Endodermal cell (in vitro differentiated cells): ENCODE measurements around the gene HNRNPL. TPM values are rescaled to one million over a fixed set of nuclear protein-coding genes. Genes with fewer than 3 reads are reported as not detected.

Experiments
- DNase-seq: peaks from one replicate; pipeline ENCODE4 v3.0.0-alpha.2; 2017
- H3K27ac ChIP-seq: 2 replicates; pipeline ENCODE4 v1.5.1; 2013; ENCODE audit warnings: mild to moderate bottlenecking, low read depth, low read length, moderate library complexity
- H3K27me3 ChIP-seq: 2 replicates; pipeline ENCODE4 v1.6.1; 2013; ENCODE audit warnings: mild to moderate bottlenecking, low read length, moderate library complexity; ENCODE audit not compliant: insufficient read depth, control insufficient read depth, poor library complexity, severe bottlenecking
- H3K36me3 ChIP-seq: 2 replicates; pipeline ENCODE4 v1.7.0; 2013; ENCODE audit warnings: mild to moderate bottlenecking, low read length, moderate library complexity; ENCODE audit not compliant: control insufficient read depth, insufficient read depth
- H3K4me1 ChIP-seq: one replicate; pipeline ENCODE4 v1.7.0; 2013; ENCODE audit warnings: low read length; ENCODE audit not compliant: control insufficient read depth, insufficient read depth
- H3K4me3 ChIP-seq: 2 replicates; pipeline ENCODE4 v1.5.1; 2013; ENCODE audit warnings: mild to moderate bottlenecking, low read length, moderate library complexity
- H3K9ac ChIP-seq: 2 replicates; pipeline ENCODE4 v1.6.1; 2013; ENCODE audit warnings: mild to moderate bottlenecking, low read length, moderate library complexity; ENCODE audit not compliant: poor library complexity, severe bottlenecking; ENCODE audit errors: extremely low read depth
- H3K9me3 ChIP-seq: 2 replicates; pipeline ENCODE4 v1.6.1; 2013; ENCODE audit warnings: mild to moderate bottlenecking, low read length, moderate library complexity; ENCODE audit not compliant: control insufficient read depth
- H3K27ac Mint-ChIP-seq: 2 replicates; pipeline ENCODE4 v1.8.0; 2020; ENCODE audit warnings: mixed read lengths
- H3K27me3 Mint-ChIP-seq: 2 replicates; pipeline ENCODE4 v1.8.0; 2021; ENCODE audit warnings: mild to moderate bottlenecking, mixed read lengths; ENCODE audit not compliant: insufficient read depth
- H3K36me3 Mint-ChIP-seq: 2 replicates; pipeline ENCODE4 v1.8.0; 2020; ENCODE audit warnings: low read depth, mixed read lengths
- H3K4me1 Mint-ChIP-seq: 2 replicates; pipeline ENCODE4 v1.8.0; 2020; ENCODE audit warnings: mixed read lengths
- H3K4me3 Mint-ChIP-seq: 2 replicates; pipeline ENCODE4 v1.8.0; 2020; ENCODE audit warnings: mild to moderate bottlenecking, moderate library complexity, mixed read lengths
- H3K9me3 Mint-ChIP-seq: 2 replicates; pipeline ENCODE4 v1.8.0; 2020; ENCODE audit warnings: mild to moderate bottlenecking, mixed read lengths
- WGBS, 2 experiments: methylation state at CpG; one replicate each; pipeline versions ENCODE4 v1.1.5 to v1.1.7; 2013; ENCODE audit warnings: missing lambda C conversion rate in 2 of 2, mixed read lengths in 1 of 2; ENCODE audit not compliant: insufficient coverage in 1 of 2, insufficient read length in 1 of 2; 5-methylcytosine and 5-hydroxymethylcytosine counted together
- total RNA-seq, 2 donors: library from RNA; stranded (reverse); fragmentation: NEBNext Ultra II Directional in 1 of 2; extraction: Animal tissue kit (Norgen Biotek cat#: 25700) in 1 of 2; gene quantifications; 2 replicates in 1 of 2; 3 replicates in 1 of 2; pipeline ENCODE4 v1.2.1, GENCODE V29; 2021
- TF ChIP-seq, protein P1 (sequence below): fragments of 200-600 bp; sonication (generic); conservative IDR thresholded peaks from 2 replicates; pipeline ENCODE4 v1.5.0; 2021; ENCODE audit warnings: antibody characterized with exemption, mild to moderate bottlenecking

HNRNPL gene
- total RNA-seq, 2 donors from 2014 or later: 607 to 646 TPM

DNA sequence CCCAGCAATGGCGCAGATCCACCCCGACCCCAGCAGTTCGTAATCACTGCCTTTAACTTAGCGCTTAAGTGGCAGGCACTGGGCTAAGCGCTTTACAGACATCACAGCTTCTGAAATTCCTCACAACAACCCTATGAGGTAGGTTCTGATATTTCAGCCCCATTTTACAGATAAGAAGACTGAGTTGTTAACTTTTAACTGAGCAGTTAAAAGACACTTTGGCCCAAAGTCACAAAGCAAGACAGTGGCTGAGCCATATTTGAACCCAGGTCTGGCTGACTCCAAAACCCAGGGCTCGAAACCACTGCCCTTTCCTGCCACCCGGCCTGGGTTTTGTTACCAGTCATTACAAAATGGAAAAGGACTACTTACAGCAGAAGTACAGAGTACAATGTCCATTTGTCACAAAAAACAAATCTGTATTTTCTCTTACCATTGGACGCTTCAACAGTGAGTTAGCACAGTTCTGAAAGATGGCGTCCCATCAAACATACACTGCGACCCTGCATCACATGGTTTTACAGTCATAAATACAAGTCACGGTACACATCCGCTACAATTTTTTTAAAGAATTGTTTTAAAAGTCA lies 8.5 kb downstream of the HNRNPL start:
- Mint-ChIP-seq H3K36me3 (peaks cover 98% of the 10 kb centered on the region), H3K4me1 (peaks cover 2% of the 10 kb centered on the region), H3K9me3 (no peaks in the 10 kb centered on the region), H3K4me3 (no peak overlapping the region), H3K27me3 (no peaks in the 10 kb centered on the region), H3K27ac (peak overlapping the region; percentile 55)
- Histone ChIP-seq H3K27me3 (no peaks in the 10 kb centered on the region), H3K9me3 (no peaks in the 10 kb centered on the region), H3K4me1 (no peaks in the 10 kb centered on the region), H3K4me3 (no peak overlapping the region), H3K9ac (no peak overlapping the region), H3K36me3 (peaks cover 98% of the 10 kb centered on the region), H3K27ac (no peak overlapping the region)
- no peak for DNase-seq
- TF ChIP-seq, protein P1, sequence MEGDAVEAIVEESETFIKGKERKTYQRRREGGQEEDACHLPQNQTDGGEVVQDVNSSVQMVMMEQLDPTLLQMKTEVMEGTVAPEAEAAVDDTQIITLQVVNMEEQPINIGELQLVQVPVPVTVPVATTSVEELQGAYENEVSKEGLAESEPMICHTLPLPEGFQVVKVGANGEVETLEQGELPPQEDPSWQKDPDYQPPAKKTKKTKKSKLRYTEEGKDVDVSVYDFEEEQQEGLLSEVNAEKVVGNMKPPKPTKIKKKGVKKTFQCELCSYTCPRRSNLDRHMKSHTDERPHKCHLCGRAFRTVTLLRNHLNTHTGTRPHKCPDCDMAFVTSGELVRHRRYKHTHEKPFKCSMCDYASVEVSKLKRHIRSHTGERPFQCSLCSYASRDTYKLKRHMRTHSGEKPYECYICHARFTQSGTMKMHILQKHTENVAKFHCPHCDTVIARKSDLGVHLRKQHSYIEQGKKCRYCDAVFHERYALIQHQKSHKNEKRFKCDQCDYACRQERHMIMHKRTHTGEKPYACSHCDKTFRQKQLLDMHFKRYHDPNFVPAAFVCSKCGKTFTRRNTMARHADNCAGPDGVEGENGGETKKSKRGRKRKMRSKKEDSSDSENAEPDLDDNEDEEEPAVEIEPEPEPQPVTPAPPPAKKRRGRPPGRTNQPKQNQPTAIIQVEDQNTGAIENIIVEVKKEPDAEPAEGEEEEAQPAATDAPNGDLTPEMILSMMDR: no peak
- 91 to 94% methylated on average over 9 to 12 of the region's 12 CpGs for WGBS, 2 experiments

GRCh38 chr19:38840583-38840968 lies 9.2 kb downstream of the HNRNPL start:
- Mint-ChIP-seq H3K4me3 (no peak overlapping the region), H3K4me1 (peaks cover 2% of the 10 kb centered on the region), H3K27me3 (no peaks in the 10 kb centered on the region), H3K36me3 (peaks cover 96% of the 10 kb centered on the region), H3K27ac (peak overlapping the region; percentile 55), H3K9me3 (no peaks in the 10 kb centered on the region)
- H3K4me3 ChIP-seq: no peak overlapping the region
- no peaks in the 10 kb centered on the region for H3K27me3 ChIP-seq
- no peak overlapping the region for H3K27ac ChIP-seq
- H3K36me3 ChIP-seq: peaks cover 98% of the 10 kb centered on the region
- no peaks in the 10 kb centered on the region for H3K4me1 ChIP-seq
- no peak overlapping the region for H3K9ac ChIP-seq
- no peak for DNase-seq
- H3K9me3 ChIP-seq: no peaks in the 10 kb centered on the region
- WGBS, 2 experiments: 94 to 98% methylated on average over 5 of the region's 5 CpGs
- TF ChIP-seq, protein P1: no peak

DNA sequence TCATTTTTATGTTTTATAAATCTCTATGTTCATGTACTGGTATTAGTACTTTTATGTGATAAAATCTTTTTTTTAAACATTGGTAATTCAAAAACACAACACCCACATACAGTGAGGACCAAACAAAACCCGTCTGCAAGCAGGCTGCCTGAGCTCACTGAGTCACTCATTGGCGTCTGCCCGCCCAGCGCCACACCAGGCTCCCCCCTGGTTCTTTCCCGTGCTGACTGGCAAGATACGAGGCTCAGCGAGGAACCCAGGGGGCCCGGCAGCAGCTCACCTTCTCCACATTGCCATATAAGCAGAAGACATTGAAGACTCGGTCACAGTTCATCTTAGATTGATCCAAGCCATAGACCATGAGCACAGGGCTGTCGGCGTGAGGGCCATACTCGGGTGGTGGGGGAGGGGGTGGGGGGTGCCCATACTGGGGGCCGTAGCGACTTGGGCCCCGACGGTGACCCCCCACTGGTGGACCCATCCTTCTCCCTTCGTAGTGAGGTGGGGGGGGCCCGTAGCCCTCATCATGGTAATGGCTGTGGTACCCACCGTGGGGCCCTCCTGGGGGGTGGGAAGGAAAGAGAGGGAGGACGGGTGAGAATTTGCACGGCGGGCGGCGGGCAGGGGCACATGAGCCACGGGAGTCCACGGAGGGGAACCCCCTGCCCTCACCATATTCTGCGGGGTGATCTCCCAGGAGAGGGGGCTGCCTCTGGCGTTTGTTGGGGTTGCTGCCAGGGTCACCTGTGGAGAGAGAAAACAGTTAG lies 9.8 kb downstream of the HNRNPL start:
- 89 to 100% methylated on average over 3 to 26 of the region's 28 CpGs for WGBS, 2 experiments

More for the DNA sequence above, 9.8 kb downstream of the HNRNPL start:
- Mint-ChIP-seq H3K27ac (peak overlapping the region; percentile 55), H3K36me3 (peaks cover 90% of the 10 kb centered on the region), H3K9me3 (no peaks in the 10 kb centered on the region), H3K27me3 (no peaks in the 10 kb centered on the region), H3K4me1 (peaks cover 2% of the 10 kb centered on the region), H3K4me3 (no peak overlapping the region)
- Histone ChIP-seq H3K4me1 (no peaks in the 10 kb centered on the region), H3K36me3 (peaks cover 96% of the 10 kb centered on the region), H3K27ac (no peak overlapping the region), H3K9ac (no peak overlapping the region), H3K27me3 (no peaks in the 10 kb centered on the region), H3K4me3 (no peak overlapping the region), H3K9me3 (no peaks in the 10 kb centered on the region)
- no peak for DNase-seq
- TF ChIP-seq, protein P1: no peak
